K562 (cell line): ENCODE results near the gene ADD1. TPM values are rescaled to one million over a fixed set of nuclear protein-coding genes. Genes with fewer than 3 reads are reported as not detected.

Experiments used
- ATAC-seq: fragments of 200-7000 bp; cut with Tn5 transposase; 3 replicates; pipeline ENCODE4 v1.9.1; 2020; ENCODE audit warnings: moderate library complexity
- BruUV-seq: library from RNA; stranded (reverse); fragments of 400-500 nt; replicated peaks from 2 replicates; lab custom pipeline; 2021; lab: Mats Ljungman, UMichigan
- CTCF ChIA-PET: fragments of 300-600 bp; formaldehyde crosslinking; extraction: SDS; loops from one replicate; lab custom pipeline; 2021; ENCODE audit warnings: low intra/inter-chr PET ratio; lab: Yijun Ruan, JAX
- POLR2A ChIA-PET: fragments of 300-600, 350-650 bp; sonication (Branson Sonifier 250); formaldehyde crosslinking; extraction: SDS; loops from one replicate; lab custom pipeline; 2021; ENCODE audit warnings: antibody characterized with exemption, inconsistent platforms; lab: Yijun Ruan, JAX
- DNase-seq, 4 experiments: peaks; one replicate each; pipeline versions ENCODE4 v3.0.0 to v3.0.0-alpha.2; 2011 to 2018; ENCODE audit warnings: low spot score in 3 of 4, mixed read lengths in 3 of 4; ENCODE audit errors: extremely low read depth in 1 of 4
- FAIRE-seq: peaks from 2 replicates; lab custom pipeline; 2011; peaks lifted over from hg19 to GRCh38; lab: Jason Lieb, UNC
- H2AFZ ChIP-seq: 2 replicates; pipeline ENCODE4 v1.6.0; 2011; ENCODE audit warnings: low read depth, low read length, control low read depth, inconsistent platforms
- H3K27ac ChIP-seq: fragments of 200-600 bp; 3 replicates; pipeline ENCODE4 v1.8.0; 2011; ENCODE audit warnings: low read depth, mild to moderate bottlenecking, control low read depth, inconsistent platforms, low read length, moderate library complexity, mixed read lengths; ENCODE audit errors: extremely low read depth
- H3K27me3 ChIP-seq, 2 experiments: fragments of 300-600 bp in 1 of 2; 2 replicates in 1 of 2; 3 replicates in 1 of 2; pipeline versions ENCODE4 v1.6.0 to v1.8.0; 2011; ENCODE audit warnings: inconsistent platforms in 2 of 2, low read length in 2 of 2, mild to moderate bottlenecking in 1 of 2, mixed read lengths in 1 of 2, moderate library complexity in 1 of 2; ENCODE audit not compliant: control insufficient read depth in 2 of 2, insufficient read depth in 2 of 2
- H3K36me3 ChIP-seq: fragments of 300-600 bp; 3 replicates; pipeline ENCODE4 v1.8.0; 2011; ENCODE audit warnings: mild to moderate bottlenecking, low read length, inconsistent platforms; ENCODE audit not compliant: control insufficient read depth, insufficient read depth
- H3K4me1 ChIP-seq, 2 experiments: fragments of 200-600 bp in 1 of 2; replicated peaks in 1 of 2; 2 replicates in 1 of 2; 3 replicates in 1 of 2; pipeline versions ENCODE4 v1.5.1 to v1.8.0; 2011; ENCODE audit warnings: inconsistent platforms in 2 of 2, low read length in 2 of 2, mild to moderate bottlenecking in 1 of 2, mixed read lengths in 1 of 2, moderate library complexity in 1 of 2; ENCODE audit not compliant: control insufficient read depth in 2 of 2, insufficient read depth in 2 of 2
- H3K4me2 ChIP-seq: 2 replicates; pipeline ENCODE4 v1.6.1; 2011; ENCODE audit warnings: low read length, control low read depth, inconsistent platforms, mixed read lengths; ENCODE audit not compliant: insufficient read depth
- H3K4me3 ChIP-seq: fragments of 200-600 bp; sonication (generic), shearing (Covaris generic); 2 replicates; pipeline ENCODE4 v1.5.1; 2016; ENCODE audit warnings: control low read depth, inconsistent platforms
- H3K79me2 ChIP-seq: fragments of 200-600 bp; 3 replicates; pipeline ENCODE4 v1.8.0; 2011; ENCODE audit warnings: low read length, inconsistent platforms; ENCODE audit not compliant: control insufficient read depth, insufficient read depth
- H3K9ac ChIP-seq, 2 experiments: 2 replicates each; pipeline versions ENCODE4 v1.6.0 to v1.6.1; 2011; ENCODE audit warnings: low read depth in 2 of 2, low read length in 2 of 2, control low read depth in 1 of 2, inconsistent platforms in 1 of 2, mild to moderate bottlenecking in 1 of 2, mixed read lengths in 1 of 2; ENCODE audit not compliant: insufficient read depth in 1 of 2
- H3K9me1 ChIP-seq: one replicate; pipeline ENCODE4 v1.6.0; 2011; ENCODE audit warnings: inconsistent platforms, mild to moderate bottlenecking, low read length, moderate library complexity; ENCODE audit not compliant: control insufficient read depth, insufficient read depth
- H3K9me3 ChIP-seq: replicated peaks from 2 replicates; pipeline ENCODE4 v1.5.1; 2011; ENCODE audit warnings: low read depth, low read length, inconsistent platforms; ENCODE audit not compliant: control insufficient read depth, insufficient read depth
- H4K20me1 ChIP-seq: replicated peaks from 2 replicates; pipeline ENCODE4 v1.6.1; 2011; ENCODE audit warnings: low read length, inconsistent platforms, mixed read lengths; ENCODE audit not compliant: control insufficient read depth, insufficient read depth
- CHCHD3 ChIP-seq: fragments of 250-450 bp; sonication (Bioruptor Pico); IDR thresholded peaks from 2 replicates; pipeline ENCODE4 v2.1.2; 2022; ENCODE audit warnings: mild to moderate bottlenecking
- DMBX1 ChIP-seq: fragments of 250-450 bp; sonication (Bioruptor Pico); IDR thresholded peaks from 2 replicates; pipeline ENCODE4 v1.8.0; 2022; ENCODE audit warnings: inconsistent platforms, mild to moderate bottlenecking, moderate library complexity, borderline replicate concordance
- HNRNPLL ChIP-seq: fragments of 200-400 bp; formaldehyde crosslinking; IDR thresholded peaks from 2 replicates; pipeline ENCODE4 v1.6.1; 2017; ENCODE audit warnings: low read length, low read depth, mild to moderate bottlenecking; ENCODE audit not compliant: poor library complexity, severe bottlenecking
- HOMEZ ChIP-seq: fragments of 250-450 bp; sonication (Bioruptor Pico); IDR thresholded peaks from 2 replicates; pipeline ENCODE4 v1.4.0; 2020; ENCODE audit warnings: mild to moderate bottlenecking, moderate library complexity
- ILK ChIP-seq: fragments of 450-650 bp; IDR thresholded peaks from 2 replicates; pipeline ENCODE4 v1.6.1; 2016; ENCODE audit warnings: missing genetic modification characterization, low read depth, mild to moderate bottlenecking, missing compliant biosample characterization, moderate library complexity, borderline replicate concordance
- NCOA1 ChIP-seq: fragments of 450-650 bp; IDR thresholded peaks from 2 replicates; pipeline ENCODE4 v1.6.1; 2016; ENCODE audit warnings: low read depth
- NEUROD1 ChIP-seq: fragments of 150-350 bp; IDR thresholded peaks from 2 replicates; pipeline ENCODE4 v1.6.1; 2014; ENCODE audit warnings: borderline replicate concordance, low read length, low read depth; ENCODE audit not compliant: partially characterized antibody
- NR4A1 ChIP-seq, 2 experiments: fragments of 250-450 bp in 1 of 2; fragments of 450-650 bp in 1 of 2; sonication (Bioruptor Pico) in 1 of 2; IDR thresholded peaks; 2 replicates each; pipeline versions ENCODE4 v1.4.0 to v1.6.1; 2016 to 2020; ENCODE audit warnings: mild to moderate bottlenecking in 2 of 2, missing compliant biosample characterization in 1 of 2, missing genetic modification characterization in 1 of 2, moderate library complexity in 1 of 2
- PATZ1 ChIP-seq: fragments of 250-450 bp; sonication (Bioruptor Pico); IDR thresholded peaks from 2 replicates; pipeline ENCODE4 v1.5.0; 2020; ENCODE audit warnings: mild to moderate bottlenecking, borderline replicate concordance
- PURB ChIP-seq: sonication (generic); formaldehyde crosslinking; IDR thresholded peaks from 2 replicates; pipeline ENCODE4 v1.9.0; 2021; ENCODE audit warnings: low read depth, mild to moderate bottlenecking, missing genetic modification reagents
- PYGO2 ChIP-seq: fragments of 450-650 bp; IDR thresholded peaks from 2 replicates; pipeline ENCODE4 v1.6.1; 2016; ENCODE audit warnings: mild to moderate bottlenecking, missing genetic modification characterization, moderate library complexity, missing compliant biosample characterization
- RBM17 ChIP-seq: fragments of 200-400 bp; formaldehyde crosslinking; IDR thresholded peaks from 2 replicates; pipeline ENCODE4 v1.6.1; 2017; ENCODE audit warnings: low read depth, mild to moderate bottlenecking, low read length, borderline replicate concordance
- SLC30A9 ChIP-seq: fragments of 250-450 bp; sonication (Bioruptor Pico); IDR thresholded peaks from 2 replicates; pipeline ENCODE4 v1.8.0; 2022; ENCODE audit warnings: mild to moderate bottlenecking, moderate library complexity
- SMARCA4 ChIP-seq: fragments of 450-650 bp; IDR thresholded peaks from 2 replicates; pipeline ENCODE4 v1.6.1; 2016
- ZNF197 ChIP-seq: fragments of 200-800 bp; sonication (Bioruptor generic); IDR thresholded peaks from 2 replicates; pipeline ENCODE4 v1.6.1; 2016; ENCODE audit warnings: low read depth, missing genetic modification characterization, missing compliant biosample characterization
- ZNF23 ChIP-seq: fragments of 250-450 bp; sonication (Bioruptor Pico); IDR thresholded peaks from 2 replicates; pipeline ENCODE4 v1.4.0; 2020; ENCODE audit warnings: mild to moderate bottlenecking
- WGBS: fragments of 100-300 bp; shearing (Covaris generic); methylation state at CpG from one replicate; pipeline ENCODE4 v1.1.6; 2016; ENCODE audit warnings: low coverage, mixed read lengths; ENCODE audit not compliant: insufficient coverage; ENCODE audit errors: missing lambda C conversion rate; 5-methylcytosine and 5-hydroxymethylcytosine counted together
- in situ Hi-C: fragments of 300-500 bp; cut with MboI; formaldehyde crosslinking; loops from 4 replicates; pipeline ENCODE4 v1.15.0; 2018; ENCODE audit warnings: inconsistent platforms, mixed read lengths
- intact Hi-C: fragments of 100-400 bp; cut with micrococcal nuclease; formaldehyde crosslinking; loops from 2 replicates; pipeline ENCODE4 v1.14.2; 2022
- polyA plus RNA-seq, 8 experiments: library from polyadenylated mRNA; depleted of rRNA in 4 of 8; stranded (reverse) in 5 of 8; unstranded in 3 of 8; fragments of >200 nt; fragmentation: Nextera tagmentation in 2 of 8; fragmentation: Illumina TruSeq in 1 of 8; extraction: Ambion mirVana in 2 of 8; extraction: Trizol in 1 of 8; gene quantifications; 2 replicates each; pipeline versions ENCODE4 v1.2.1 to v1.2.3, GENCODE V29; 2011 to 2014; ENCODE audit warnings: inconsistent platforms in 1 of 8, missing spikeins in 1 of 8
- total RNA-seq, 7 experiments: library from RNA; depleted of rRNA in 6 of 7; stranded (reverse); fragments of >200 nt in 6 of 7; fragmentation: Illumina TruSeq in 2 of 7; extraction: Trizol in 2 of 7; gene quantifications; 2 replicates each; pipeline versions ENCODE4 v1.2.1 to v1.2.3, GENCODE V29; 2011 to 2021; ENCODE audit warnings: low replicate concordance in 1 of 7
- TF ChIP-seq, protein P1 (sequence below): sonication (generic); formaldehyde crosslinking; IDR thresholded peaks from 2 replicates; pipeline ENCODE4 v1.8.0; 2022; ENCODE audit warnings: missing genetic modification reagents, mild to moderate bottlenecking, borderline replicate concordance

Gene ADD1
- total and polyA plus RNA-seq, 9 of the 15 experiments (the other 6 are each of a cell fraction or from before 2014, with no cell fraction given), result 17.5 to 153 (median 74.0) TPM

DNA sequence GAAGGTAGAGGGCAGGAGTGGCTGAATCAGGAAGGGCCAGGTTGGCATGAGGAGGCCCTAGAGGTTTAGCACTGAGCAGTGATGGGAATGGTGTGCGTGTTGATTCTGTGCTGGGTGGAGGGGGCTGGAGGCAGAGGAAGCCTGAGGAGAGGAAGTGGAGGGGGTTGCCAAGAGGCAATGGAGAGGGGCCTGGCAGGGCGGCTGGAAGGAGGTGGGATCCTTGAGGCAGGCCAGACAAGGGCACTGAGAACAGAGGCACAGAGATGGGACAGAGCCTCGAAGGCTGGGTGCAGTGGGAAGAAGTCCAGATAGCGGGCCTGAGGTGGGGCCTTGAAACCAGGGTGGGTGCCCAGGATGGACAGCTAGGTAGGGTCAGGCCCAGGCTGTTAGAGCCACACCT lies 26.5 kb upstream of the ADD1 start:
- in situ Hi-C loops, result no loop called here
- H3K4me1 ChIP-seq, result peaks cover 0 to 16% of the 10 kb centered on the region in 2 experiments; a peak in 1 of 5 replicates

More for the DNA sequence above, 26.5 kb upstream of the ADD1 start:
- H4K20me1 ChIP-seq, result peaks cover 5% of the 10 kb centered on the region; the same call in 1 of the 2 replicates
- 81% methylated on average over 4 of the region's 4 CpGs for WGBS
- TF ChIP-seq SLC30A9 (CRISPR knock-in tag), result no peak
- TF ChIP-seq NEUROD1, result no peak
- TF ChIP-seq SMARCA4, result no peak
- TF ChIP-seq PYGO2 (tag), result no peak
- TF ChIP-seq ILK, result no peak
- no peak for TF ChIP-seq DMBX1 (CRISPR knock-in tag)
- TF ChIP-seq, protein P1, sequence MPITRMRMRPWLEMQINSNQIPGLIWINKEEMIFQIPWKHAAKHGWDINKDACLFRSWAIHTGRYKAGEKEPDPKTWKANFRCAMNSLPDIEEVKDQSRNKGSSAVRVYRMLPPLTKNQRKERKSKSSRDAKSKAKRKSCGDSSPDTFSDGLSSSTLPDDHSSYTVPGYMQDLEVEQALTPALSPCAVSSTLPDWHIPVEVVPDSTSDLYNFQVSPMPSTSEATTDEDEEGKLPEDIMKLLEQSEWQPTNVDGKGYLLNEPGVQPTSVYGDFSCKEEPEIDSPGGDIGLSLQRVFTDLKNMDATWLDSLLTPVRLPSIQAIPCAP (CRISPR knock-in tag), result no peak
- no peak for TF ChIP-seq PURB (CRISPR knock-in tag)
- TF ChIP-seq HOMEZ (CRISPR knock-in tag), result no peak
- TF ChIP-seq RBM17, result no peak
- TF ChIP-seq NCOA1, result no peak
- no peak for TF ChIP-seq HNRNPLL
- no peak for TF ChIP-seq ZNF197 (CRISPR knock-in tag)
- TF ChIP-seq PATZ1 (CRISPR knock-in tag), result no peak
- no peak for TF ChIP-seq NR4A1 (CRISPR knock-in tag; IDR thresholded peaks at IDR 0.05)
- TF ChIP-seq NR4A1 (tag; IDR thresholded peaks at IDR 0.05), result no peak
- TF ChIP-seq CHCHD3 (CRISPR knock-in tag), result no peak
- TF ChIP-seq ZNF23 (CRISPR knock-in tag), result no peak
- H2AFZ ChIP-seq, result no peak overlapping the region
- no peaks in the 10 kb centered on the region for H3K9me3 ChIP-seq
- CTCF ChIA-PET, result no interaction called here
- DNase-seq (no peak), ATAC-seq (no peak), FAIRE-seq (no peak)
- H3K79me2 ChIP-seq, result no peaks in the 10 kb centered on the region
- no peak overlapping the region for H3K4me3 ChIP-seq
- intact Hi-C loops, result no loop called here
- no peak overlapping the region for H3K27ac ChIP-seq
- H3K4me2 ChIP-seq, result no peak overlapping the region
- H3K9me1 ChIP-seq, result peaks cover 4% of the 10 kb centered on the region
- no peaks in the 10 kb centered on the region for H3K27me3 ChIP-seq
- no TSS peak for BruUV-seq
- no peaks in the 10 kb centered on the region for H3K36me3 ChIP-seq
- POLR2A ChIA-PET, result interaction anchor here (0.6 kb wide), 1 partner anchor 12 kb away, joined by 3 read pairs; no protein-coding TSS in a partner anchor
- no peak overlapping the region for H3K9ac ChIP-seq
